ENCODE measurements around the gene ZSWIM6. TPM values are rescaled to one million over a fixed set of nuclear protein-coding genes. Genes with fewer than 3 reads are reported as not detected.

ZSWIM6 gene
- total RNA-seq, 1 donor, result 6.9 TPM

DNA sequence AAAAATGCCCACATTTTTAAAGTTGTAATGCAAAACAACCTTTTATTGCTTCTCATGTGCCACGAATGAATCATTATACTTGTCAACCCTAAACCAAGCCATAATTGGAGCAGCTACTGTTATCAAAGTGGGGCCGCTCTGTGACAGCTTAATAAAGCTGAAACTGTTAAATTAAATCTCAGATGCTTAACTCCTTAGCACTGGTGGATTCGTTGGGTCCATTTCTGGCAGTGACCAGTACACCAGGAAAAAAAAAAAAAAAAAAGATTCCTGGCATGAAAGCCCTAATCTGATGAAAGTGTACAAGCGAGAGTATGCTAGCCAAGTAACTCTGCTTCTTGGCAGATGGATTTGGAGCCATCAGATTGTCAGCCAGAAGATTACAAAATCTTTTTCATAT lies 164.8 kb downstream of the ZSWIM6 start:
- no peak overlapping the region for H3K4me3 ChIP-seq (ENCODE audit: low read depth, low read length)
- TF ChIP-seq, protein P1, sequence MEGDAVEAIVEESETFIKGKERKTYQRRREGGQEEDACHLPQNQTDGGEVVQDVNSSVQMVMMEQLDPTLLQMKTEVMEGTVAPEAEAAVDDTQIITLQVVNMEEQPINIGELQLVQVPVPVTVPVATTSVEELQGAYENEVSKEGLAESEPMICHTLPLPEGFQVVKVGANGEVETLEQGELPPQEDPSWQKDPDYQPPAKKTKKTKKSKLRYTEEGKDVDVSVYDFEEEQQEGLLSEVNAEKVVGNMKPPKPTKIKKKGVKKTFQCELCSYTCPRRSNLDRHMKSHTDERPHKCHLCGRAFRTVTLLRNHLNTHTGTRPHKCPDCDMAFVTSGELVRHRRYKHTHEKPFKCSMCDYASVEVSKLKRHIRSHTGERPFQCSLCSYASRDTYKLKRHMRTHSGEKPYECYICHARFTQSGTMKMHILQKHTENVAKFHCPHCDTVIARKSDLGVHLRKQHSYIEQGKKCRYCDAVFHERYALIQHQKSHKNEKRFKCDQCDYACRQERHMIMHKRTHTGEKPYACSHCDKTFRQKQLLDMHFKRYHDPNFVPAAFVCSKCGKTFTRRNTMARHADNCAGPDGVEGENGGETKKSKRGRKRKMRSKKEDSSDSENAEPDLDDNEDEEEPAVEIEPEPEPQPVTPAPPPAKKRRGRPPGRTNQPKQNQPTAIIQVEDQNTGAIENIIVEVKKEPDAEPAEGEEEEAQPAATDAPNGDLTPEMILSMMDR (IDR thresholded peaks at IDR 0.05; ENCODE audit: insufficient read depth, low read length), result no peak
- peak; percentile 72 for DNase-seq (ENCODE audit: low read depth)

DNA sequence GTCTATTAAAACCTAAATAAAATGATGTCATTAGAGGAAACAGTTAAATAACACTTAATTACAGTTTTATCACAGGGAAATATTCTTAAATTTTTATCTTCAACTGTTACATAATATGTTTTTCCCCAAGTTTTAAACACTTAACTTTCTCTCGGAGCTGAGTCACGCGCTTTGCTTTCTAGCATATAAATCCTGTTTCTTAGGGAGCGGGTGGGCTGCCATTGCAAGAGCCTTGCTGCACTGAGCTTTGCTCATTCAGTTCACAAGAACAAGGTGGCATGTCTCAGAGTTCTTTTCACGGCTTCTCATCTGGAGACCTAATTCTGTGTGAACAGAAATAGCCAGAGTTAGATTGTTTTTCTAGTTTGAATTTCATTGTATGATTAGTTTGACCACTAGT lies 166.1 kb downstream of the ZSWIM6 start:
- peak; percentile 4 for DNase-seq (ENCODE audit: low read depth)

DNA sequence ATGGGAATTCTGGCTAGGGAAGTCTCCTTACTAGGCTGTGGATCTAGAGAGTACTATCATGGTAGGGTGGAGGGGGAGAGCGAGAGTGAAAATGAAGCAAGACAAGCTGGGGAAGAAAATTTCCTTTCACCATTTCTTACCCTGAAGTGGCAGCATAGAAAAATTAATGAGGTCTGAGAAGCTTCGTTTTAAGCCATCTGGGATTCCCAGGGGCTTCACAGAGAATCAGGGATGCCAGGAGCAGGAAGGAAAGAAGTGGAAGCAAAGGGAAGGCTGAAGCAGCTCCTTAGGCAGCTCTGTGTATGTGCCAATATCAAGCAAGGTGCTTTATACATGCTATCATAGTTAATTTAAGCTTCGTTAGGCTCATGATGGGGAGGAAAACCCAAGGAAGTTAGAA lies 169.9 kb downstream of the ZSWIM6 start:
- H3K4me3 ChIP-seq (ENCODE audit: low read depth, low read length), result no peak overlapping the region
- TF ChIP-seq, protein P1 (IDR thresholded peaks at IDR 0.05; ENCODE audit: insufficient read depth, low read length), result no peak
- no peak for DNase-seq (ENCODE audit: low read depth)

More for the DNA sequence above, 166.1 kb downstream of the ZSWIM6 start:
- H3K4me3 ChIP-seq (ENCODE audit: low read depth, low read length), result no peak overlapping the region
- TF ChIP-seq, protein P1 (IDR thresholded peaks at IDR 0.05; ENCODE audit: insufficient read depth, low read length), result no peak

DNA sequence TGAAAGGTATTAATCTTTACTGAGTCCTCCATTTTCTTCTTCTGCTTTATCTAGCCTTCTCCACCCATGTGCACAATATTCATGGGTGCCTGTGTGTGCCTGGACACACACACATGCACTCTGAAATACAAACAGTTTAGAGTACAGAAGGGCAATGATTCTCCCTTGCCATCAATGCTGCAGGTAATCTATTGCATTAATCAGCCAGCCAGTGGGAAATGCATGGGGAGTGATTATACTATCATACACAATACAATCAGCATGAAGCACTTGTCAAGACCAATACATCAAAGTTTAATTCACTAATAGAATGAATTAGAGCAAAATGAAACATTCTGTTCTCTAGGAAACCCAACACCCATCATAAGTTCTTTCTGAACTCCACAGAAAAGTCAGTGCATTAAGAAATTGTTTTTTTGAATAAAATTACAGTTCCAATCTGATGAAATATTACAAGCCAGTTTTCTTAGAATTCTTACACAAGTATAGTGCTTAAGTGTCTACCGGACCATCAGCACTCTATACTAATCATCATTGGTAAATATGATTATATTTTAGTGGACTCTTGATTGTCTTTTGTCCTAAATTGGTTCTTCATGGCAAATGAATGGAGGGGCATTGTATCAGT lies 172.2 kb downstream of the ZSWIM6 start:
- no peak for DNase-seq (ENCODE audit: low read depth)
- H3K4me3 ChIP-seq (ENCODE audit: low read depth, low read length), result no peak overlapping the region
- TF ChIP-seq, protein P1 (IDR thresholded peaks at IDR 0.05; ENCODE audit: insufficient read depth, low read length), result no peak

DNA sequence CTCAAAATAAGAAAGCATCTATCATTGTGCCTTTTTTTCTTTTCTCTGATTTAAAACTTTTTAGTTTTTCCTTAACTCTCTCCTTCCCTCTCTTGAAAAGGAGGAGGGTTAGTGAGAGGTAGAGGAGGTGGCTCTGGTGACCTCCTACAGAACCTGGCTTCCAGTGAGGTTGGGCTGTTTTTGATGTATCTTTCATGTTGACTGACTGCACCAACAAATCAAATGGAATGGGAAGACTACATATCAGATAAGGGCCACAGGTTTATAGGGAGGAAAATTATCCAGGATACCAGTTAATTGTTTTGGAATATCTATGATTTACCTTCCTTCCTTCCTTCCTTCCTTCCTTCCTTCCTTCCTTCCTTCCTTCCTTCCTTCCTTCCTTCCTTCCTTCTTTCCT lies 173.2 kb downstream of the ZSWIM6 start:
- DNase-seq (ENCODE audit: low read depth), result no peak
- TF ChIP-seq, protein P1 (IDR thresholded peaks at IDR 0.05; ENCODE audit: insufficient read depth, low read length), result no peak

DNA sequence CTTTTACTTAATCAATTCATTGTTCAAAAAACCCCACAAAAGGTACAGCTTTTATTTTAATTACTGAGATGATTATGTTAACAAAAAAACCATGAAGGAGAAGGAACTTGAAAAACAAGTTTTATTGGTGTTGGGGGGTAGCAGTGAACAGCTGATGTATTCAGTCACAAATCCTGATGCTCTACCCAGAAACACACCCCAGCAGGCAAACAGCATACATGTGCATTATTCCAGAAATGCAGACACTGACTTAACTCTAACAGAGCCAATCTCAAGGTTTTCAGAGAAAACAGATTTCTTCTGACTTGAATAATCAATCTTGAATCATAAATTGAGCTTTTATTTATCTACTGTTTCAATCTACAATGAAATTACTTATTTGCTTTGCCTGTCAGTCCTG lies 175.2 kb downstream of the ZSWIM6 start:
- TF ChIP-seq, protein P1 (IDR thresholded peaks at IDR 0.05; ENCODE audit: insufficient read depth, low read length), result no peak
- H3K4me3 ChIP-seq (ENCODE audit: low read depth, low read length), result no peak overlapping the region
- DNase-seq (ENCODE audit: low read depth), result no peak

More for the DNA sequence above, 173.2 kb downstream of the ZSWIM6 start:
- no peak overlapping the region for H3K4me3 ChIP-seq (ENCODE audit: low read depth, low read length)

DNA sequence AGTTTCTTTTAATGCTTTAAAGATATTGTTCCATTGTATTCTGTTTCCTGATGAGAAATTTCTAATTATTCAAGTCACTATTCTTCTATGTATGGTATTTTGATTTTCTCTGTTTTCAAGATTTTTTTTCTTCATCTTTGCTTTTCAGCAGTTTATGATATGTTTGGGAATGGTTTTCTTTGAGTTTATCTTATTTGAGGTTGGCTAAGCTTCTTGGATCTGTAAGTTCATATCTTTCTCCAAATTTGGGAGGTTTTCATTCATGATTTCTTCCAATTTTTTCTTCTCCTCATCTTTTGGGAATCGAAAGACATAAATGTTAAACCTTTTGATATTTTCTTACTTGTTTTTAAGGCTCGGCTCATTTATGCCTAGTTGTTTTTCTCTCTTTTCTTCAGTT lies 184.9 kb downstream of the ZSWIM6 start:
- no peak for DNase-seq (ENCODE audit: low read depth)
- TF ChIP-seq, protein P1 (IDR thresholded peaks at IDR 0.05; ENCODE audit: insufficient read depth, low read length), result no peak
- no peak overlapping the region for H3K4me3 ChIP-seq (ENCODE audit: low read depth, low read length)
